ENCODE results near the gene CYP2R1. TPM values are rescaled to one million over a fixed set of nuclear protein-coding genes. Genes with fewer than 3 reads are reported as not detected.
"Not testable (repeated sequence)": the region's sequence is repeated elsewhere in the genome, so short reads cannot be mapped to it uniquely, and the experiment has no call there.

The CYP2R1 gene
- total RNA-seq, 1 experiment from 2014 or later: 7.6 TPM

DNA sequence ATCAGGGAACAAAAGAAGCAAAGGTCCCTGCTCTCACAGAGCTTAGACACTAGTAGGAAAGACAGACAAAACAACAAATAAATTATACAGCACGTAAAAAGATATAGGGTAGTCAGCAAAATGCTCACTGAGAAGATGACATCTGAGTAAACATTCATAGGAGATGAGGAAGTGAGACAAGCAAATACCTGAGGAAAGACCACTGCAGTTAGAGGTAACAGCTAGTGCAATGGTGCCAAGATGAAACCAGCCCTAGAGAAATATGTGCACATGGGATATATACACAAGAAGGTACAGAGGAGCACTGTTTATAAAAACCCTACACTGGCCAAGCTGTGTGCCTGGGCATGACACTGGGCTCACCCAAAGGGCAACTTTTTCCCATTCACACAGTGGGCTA lies 9.8 kb downstream of the CYP2R1 start:
- H3K27me3 ChIP-seq (replicated peaks): no peaks in the 10 kb centered on the region
- no peak overlapping the region for H3K27ac ChIP-seq
- DNase-seq (ENCODE audit: low read depth in 1 of 2, low spot score in 2 of 2): no peak
- no peak overlapping the region for H3K4me3 ChIP-seq
- no peaks in the 10 kb centered on the region; the same call in 1 of the 2 replicates for H3K36me3 ChIP-seq
- H3K9me3 ChIP-seq (replicated peaks): no peaks in the 10 kb centered on the region
- no peaks in the 10 kb centered on the region for H3K4me1 ChIP-seq (replicated peaks)

DNA sequence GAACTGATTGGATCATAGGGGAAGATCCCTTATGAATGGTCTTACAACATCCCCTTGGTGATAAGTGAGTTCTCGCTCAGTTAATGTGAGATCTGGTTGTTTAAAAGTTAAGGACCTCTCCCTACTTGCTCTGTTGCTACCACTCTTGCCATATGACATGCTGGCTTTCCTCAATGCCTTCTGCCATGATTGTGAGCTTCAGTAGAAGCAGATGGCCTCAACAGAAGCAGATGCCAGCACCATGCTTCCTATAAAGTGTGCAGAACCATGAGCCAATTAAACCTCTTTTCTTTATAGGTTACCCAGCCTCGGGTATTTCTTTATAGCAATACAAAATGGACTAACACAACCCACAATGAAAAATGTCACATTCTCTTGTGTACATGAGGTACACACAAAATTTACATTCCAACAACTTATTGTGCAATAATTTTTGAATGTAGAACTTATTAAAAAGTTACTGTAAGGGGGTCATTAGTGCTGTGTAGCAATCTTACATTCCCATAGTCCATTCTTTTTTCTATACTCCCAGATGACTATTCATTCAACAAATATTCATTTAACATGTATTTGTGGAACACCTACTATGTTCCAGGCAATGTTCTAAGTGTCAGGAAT lies 10.3 kb downstream of the CYP2R1 start:
- H3K36me3 ChIP-seq: no peaks in the 10 kb centered on the region; the same call in 1 of the 2 replicates
- H3K4me3 ChIP-seq: no peak overlapping the region
- H3K27me3 ChIP-seq (replicated peaks): no peaks in the 10 kb centered on the region
- H3K4me1 ChIP-seq (replicated peaks): no peaks in the 10 kb centered on the region
- H3K9me3 ChIP-seq (replicated peaks): no peaks in the 10 kb centered on the region
- H3K27ac ChIP-seq: no peak overlapping the region
- no peak for DNase-seq (ENCODE audit: low read depth in 1 of 2, low spot score in 2 of 2)

- no peaks in the 10 kb centered on the region; the same call in 1 of the 2 replicates for H3K36me3 ChIP-seq
- no peak overlapping the region for H3K4me3 ChIP-seq
Observed at GRCh38 chr11:14875163-14875562, 16.9 kb downstream of the CYP2R1 start.

DNA sequence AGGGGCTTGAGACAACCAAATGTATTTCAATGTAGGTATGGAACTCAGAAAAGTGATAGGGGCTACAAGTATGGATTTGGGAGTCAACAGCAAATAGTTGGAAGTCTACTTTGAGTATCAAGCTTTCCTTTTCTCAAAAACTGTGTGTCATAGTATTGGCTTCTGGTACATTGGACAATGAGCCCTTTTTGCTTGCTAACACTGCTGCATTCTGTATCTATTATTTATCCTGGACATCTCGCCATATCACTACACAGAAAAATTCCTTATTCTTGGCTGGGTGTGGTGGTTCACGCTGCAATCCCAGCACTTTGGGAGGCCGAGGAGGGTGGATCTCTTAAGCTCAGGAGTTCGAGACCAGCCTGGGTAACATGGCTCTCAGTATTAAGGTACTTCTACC lies 18.4 kb downstream of the CYP2R1 start:
- H3K36me3 ChIP-seq: no peaks in the 10 kb centered on the region
- H3K27ac ChIP-seq: no peak overlapping the region
- no peaks in the 10 kb centered on the region for H3K4me1 ChIP-seq (replicated peaks)
- H3K9me3 ChIP-seq (replicated peaks): no peaks in the 10 kb centered on the region
- H3K27me3 ChIP-seq (replicated peaks): no peaks in the 10 kb centered on the region
- DNase-seq (ENCODE audit: low read depth in 1 of 2, low spot score in 2 of 2): no peak
- no peak overlapping the region for H3K4me3 ChIP-seq

More at GRCh38 chr11:14875163-14875562, 16.9 kb downstream of the CYP2R1 start:
- no peak overlapping the region for H3K27ac ChIP-seq
- no peaks in the 10 kb centered on the region for H3K9me3 ChIP-seq (replicated peaks)
- DNase-seq (ENCODE audit: low read depth in 1 of 2, low spot score in 2 of 2): no peak
- H3K27me3 ChIP-seq (replicated peaks): no peaks in the 10 kb centered on the region
- no peaks in the 10 kb centered on the region for H3K4me1 ChIP-seq (replicated peaks)

DNA sequence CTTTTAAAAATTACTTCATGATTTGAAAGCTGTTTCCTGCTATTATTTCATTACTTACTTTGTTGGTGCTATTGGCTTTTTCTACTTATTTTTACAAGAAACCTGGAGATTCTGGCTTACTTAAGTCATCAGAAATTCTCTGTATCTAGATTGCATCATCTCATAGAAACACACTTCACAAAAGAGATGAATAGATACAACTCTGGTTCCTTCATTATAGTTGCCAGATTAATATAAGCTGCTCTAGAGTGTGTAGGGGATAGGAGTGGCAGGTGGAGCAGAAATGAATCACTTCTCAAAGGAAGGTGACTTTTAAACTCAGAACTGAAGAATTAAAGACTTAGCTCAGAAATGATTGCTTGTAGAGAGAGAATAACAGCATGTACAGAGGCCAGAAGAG lies 20.0 kb downstream of the CYP2R1 start:
- Histone ChIP-seq H3K4me3 (no peak overlapping the region), H3K4me1 (replicated peaks) (no peaks in the 10 kb centered on the region), H3K27ac (no peak overlapping the region), H3K36me3 (no peaks in the 10 kb centered on the region), H3K27me3 (replicated peaks) (no peaks in the 10 kb centered on the region), H3K9me3 (replicated peaks) (no peaks in the 10 kb centered on the region)
- no peak for DNase-seq (ENCODE audit: low read depth in 1 of 2, low spot score in 2 of 2)

GRCh38 chr11:14863775-14864174 lies 28.3 kb downstream of the CYP2R1 start:
- H3K36me3 ChIP-seq: not testable (repeated sequence)

GRCh38 chr11:14861680-14862079 lies 30.4 kb downstream of the CYP2R1 start:
- Histone ChIP-seq H3K4me3 (no peak overlapping the region), H3K27me3 (replicated peaks) (no peaks in the 10 kb centered on the region; the same call in 1 of the 2 replicates), H3K27ac (no peak overlapping the region), H3K36me3 (no peaks in the 10 kb centered on the region), H3K9me3 (replicated peaks) (no peaks in the 10 kb centered on the region), H3K4me1 (replicated peaks) (no peaks in the 10 kb centered on the region)
- DNase-seq (ENCODE audit: low read depth in 1 of 2, low spot score in 2 of 2): no peak

More at GRCh38 chr11:14863775-14864174, 28.3 kb downstream of the CYP2R1 start:
- not testable (repeated sequence) for H3K9me3 ChIP-seq (replicated peaks); DNase-seq (ENCODE audit: low read depth in 1 of 2, low spot score in 2 of 2); H3K27me3 ChIP-seq (replicated peaks); H3K27ac ChIP-seq; H3K4me1 ChIP-seq (replicated peaks); H3K4me3 ChIP-seq

- Histone ChIP-seq H3K36me3 (no peaks in the 10 kb centered on the region), H3K27ac (no peak overlapping the region), H3K4me1 (replicated peaks) (no peaks in the 10 kb centered on the region), H3K27me3 (replicated peaks) (no peaks in the 10 kb centered on the region), H3K9me3 (replicated peaks) (no peaks in the 10 kb centered on the region), H3K4me3 (no peak overlapping the region)
- DNase-seq (ENCODE audit: low read depth in 1 of 2, low spot score in 2 of 2): no peak
Observed at GRCh38 chr11:14860511-14860910, 31.5 kb downstream of the CYP2R1 start.

DNA sequence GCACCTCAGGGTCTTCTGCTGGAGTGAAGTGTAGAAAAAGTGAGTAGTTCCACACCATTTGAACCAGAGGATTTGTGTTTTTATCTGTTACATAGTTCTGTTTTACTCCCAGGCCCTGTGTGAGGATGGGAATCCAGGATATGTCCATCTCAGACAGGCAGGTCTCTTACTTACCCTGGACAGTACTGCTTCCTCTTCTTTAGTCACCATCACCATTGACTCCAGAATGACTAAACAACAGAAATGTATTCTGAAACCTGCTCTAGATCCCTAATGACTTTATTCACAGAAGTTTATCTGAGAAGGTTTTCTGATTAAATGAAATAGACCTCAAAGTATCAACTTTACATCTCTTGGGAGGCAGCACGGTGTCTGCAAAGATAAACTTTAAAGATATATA lies 33.6 kb downstream of the CYP2R1 start:
- Histone ChIP-seq H3K36me3 (no peaks in the 10 kb centered on the region), H3K27ac (no peak overlapping the region), H3K9me3 (replicated peaks) (no peaks in the 10 kb centered on the region), H3K27me3 (replicated peaks) (no peaks in the 10 kb centered on the region), H3K4me3 (no peak overlapping the region), H3K4me1 (replicated peaks) (no peaks in the 10 kb centered on the region)
- DNase-seq (ENCODE audit: low read depth in 1 of 2, low spot score in 2 of 2): no peak

GRCh38 chr11:14857621-14858020 lies 34.4 kb downstream of the CYP2R1 start:
- no peaks in the 10 kb centered on the region for H3K27me3 ChIP-seq (replicated peaks)
- H3K36me3 ChIP-seq: no peaks in the 10 kb centered on the region
- no peak overlapping the region for H3K27ac ChIP-seq
- DNase-seq (ENCODE audit: low read depth in 1 of 2, low spot score in 2 of 2): no peak
- H3K4me3 ChIP-seq: no peak overlapping the region
- H3K4me1 ChIP-seq (replicated peaks): no peaks in the 10 kb centered on the region
- no peaks in the 10 kb centered on the region for H3K9me3 ChIP-seq (replicated peaks)

GRCh38 chr11:14855890-14856289 lies 36.1 kb downstream of the CYP2R1 start:
- no peaks in the 10 kb centered on the region for H3K9me3 ChIP-seq (replicated peaks)
- H3K27me3 ChIP-seq (replicated peaks): no peaks in the 10 kb centered on the region
- DNase-seq (ENCODE audit: low read depth in 1 of 2, low spot score in 2 of 2): no peak
- no peak overlapping the region for H3K27ac ChIP-seq
- H3K4me1 ChIP-seq (replicated peaks): no peaks in the 10 kb centered on the region
- H3K4me3 ChIP-seq: no peak overlapping the region
- H3K36me3 ChIP-seq: no peaks in the 10 kb centered on the region

DNA sequence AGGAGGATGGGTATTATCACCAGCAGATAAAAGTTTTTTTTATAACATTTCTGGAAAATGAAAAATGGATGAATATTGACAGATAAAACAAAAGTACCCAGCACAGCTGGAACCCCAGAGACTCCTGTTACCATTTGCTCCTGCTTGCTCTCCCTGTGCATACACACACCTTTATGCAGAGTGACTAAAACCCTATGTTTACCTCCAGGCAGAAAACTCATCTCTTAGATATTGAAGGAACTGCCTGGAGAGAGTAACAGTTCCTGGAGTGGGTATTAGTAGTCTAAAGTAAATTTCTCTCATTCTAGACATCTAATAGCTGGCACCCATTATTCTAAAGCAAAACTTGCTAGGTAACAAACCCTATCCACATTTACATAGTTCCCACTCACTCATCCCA lies 38.0 kb downstream of the CYP2R1 start:
- DNase-seq (ENCODE audit: low read depth in 1 of 2, low spot score in 2 of 2): no peak
- Histone ChIP-seq H3K27ac (no peak overlapping the region), H3K27me3 (replicated peaks) (no peaks in the 10 kb centered on the region), H3K9me3 (replicated peaks) (no peaks in the 10 kb centered on the region), H3K4me3 (no peak overlapping the region), H3K36me3 (no peaks in the 10 kb centered on the region), H3K4me1 (replicated peaks) (no peaks in the 10 kb centered on the region)

DNA sequence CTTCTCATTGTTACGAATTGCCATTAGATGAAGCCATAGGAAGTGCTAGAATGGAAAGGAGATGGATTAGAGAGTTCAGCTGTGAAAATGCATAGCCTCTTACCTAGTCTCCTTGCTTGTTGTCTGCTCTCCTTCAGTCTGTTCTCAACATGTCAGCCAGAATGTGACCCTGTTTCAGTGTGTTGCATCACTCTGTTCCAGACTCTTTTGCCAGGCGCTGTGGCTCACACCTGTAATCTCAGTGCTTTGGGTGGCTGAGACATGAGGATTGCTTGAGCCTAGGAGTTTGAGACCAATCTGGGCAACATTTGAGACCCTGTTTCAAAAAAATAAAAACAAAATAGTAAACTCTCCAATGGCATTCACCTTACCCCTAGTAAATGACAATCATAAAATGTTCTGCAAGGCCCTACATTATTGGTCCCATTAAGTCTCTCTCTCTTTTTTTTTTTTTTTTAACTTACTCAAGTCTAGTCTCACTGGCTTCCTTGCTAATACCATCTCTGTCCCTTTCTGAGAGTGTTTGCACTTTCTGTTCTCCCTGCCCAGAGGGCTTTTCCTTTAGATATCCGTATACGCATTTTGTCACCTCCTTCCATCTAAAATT lies 39.4 kb downstream of the CYP2R1 start:
- Histone ChIP-seq H3K9me3 (replicated peaks) (no peaks in the 10 kb centered on the region), H3K27ac (no peak overlapping the region), H3K4me1 (replicated peaks) (no peaks in the 10 kb centered on the region), H3K36me3 (no peaks in the 10 kb centered on the region), H3K4me3 (no peak overlapping the region), H3K27me3 (replicated peaks) (no peaks in the 10 kb centered on the region)
- DNase-seq (ENCODE audit: low read depth in 1 of 2, low spot score in 2 of 2): no peak

DNA sequence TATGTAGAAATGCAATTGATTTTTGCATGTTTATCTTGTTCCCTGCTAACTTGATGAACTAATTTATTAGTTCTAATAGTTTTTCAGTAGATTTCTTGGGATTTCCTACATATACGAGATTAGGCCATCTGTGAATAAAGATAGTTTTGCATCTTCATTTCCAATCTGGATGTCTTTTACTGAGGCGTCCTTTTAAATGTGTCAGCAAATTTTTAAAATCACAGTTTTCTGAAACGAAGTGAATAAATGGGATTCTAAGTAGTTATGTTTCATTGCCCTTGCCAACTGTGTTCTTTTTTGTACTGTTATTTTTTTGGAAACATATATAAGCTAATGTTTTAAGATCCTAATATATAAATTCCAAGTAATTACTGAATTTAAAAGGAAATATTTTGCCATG lies 50.0 kb downstream of the CYP2R1 start:
- Histone ChIP-seq H3K4me1 (replicated peaks) (no peaks in the 10 kb centered on the region), H3K27me3 (replicated peaks) (no peaks in the 10 kb centered on the region), H3K27ac (no peak overlapping the region), H3K36me3 (no peaks in the 10 kb centered on the region), H3K4me3 (no peak overlapping the region), H3K9me3 (replicated peaks) (no peaks in the 10 kb centered on the region)
- DNase-seq (ENCODE audit: low read depth in 1 of 2, low spot score in 2 of 2): no peak

All from SJSA1 (cell line).